ENCODE data around the gene RBM39. TPM values are rescaled to one million over a fixed set of nuclear protein-coding genes. Genes with fewer than 3 reads are reported as not detected.

The RBM39 gene
- total and polyA plus RNA-seq, 2 of the 13 experiments (the other 11 are each of a cell fraction or from before 2014, with no cell fraction given), result 788 to 920 TPM

DNA sequence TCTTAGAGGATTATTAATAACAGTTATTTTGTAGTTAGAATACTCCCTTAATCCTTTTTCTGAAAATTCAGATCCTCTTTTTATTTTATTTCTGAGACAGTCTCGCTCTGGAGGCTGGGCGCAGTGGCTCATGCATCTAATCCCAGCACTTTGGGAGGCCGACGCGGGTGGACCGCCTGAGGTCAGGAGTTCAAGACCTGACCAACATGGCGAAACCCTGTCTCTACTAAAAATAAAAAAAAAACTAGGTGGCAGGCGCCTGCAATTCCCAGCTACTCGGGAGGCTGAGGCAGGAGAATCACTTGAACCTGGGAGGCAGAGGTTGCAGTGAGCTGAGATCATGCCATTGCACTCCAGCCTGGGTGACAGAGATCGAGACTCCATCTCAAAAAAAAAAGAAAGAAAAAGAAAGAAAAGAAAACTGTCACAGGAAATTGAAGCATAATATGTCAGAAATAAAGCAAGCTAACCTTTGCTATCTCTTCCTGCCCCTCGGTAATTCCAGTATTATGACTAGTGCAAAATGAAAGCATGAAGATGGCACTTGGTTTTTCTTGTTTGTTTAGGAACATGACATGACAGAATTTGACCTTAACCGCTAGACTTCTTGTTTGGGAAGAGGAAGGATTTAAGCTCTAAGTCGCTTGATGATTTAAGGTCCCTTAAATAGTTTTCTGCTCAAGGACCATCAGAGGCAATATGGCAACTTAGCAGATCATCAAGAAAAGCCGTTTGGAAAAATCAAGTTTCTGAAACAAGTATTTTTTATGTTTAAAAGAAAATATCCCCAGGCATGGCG is 1.8 kb upstream of the RBM39 start (continued):
- peak; percentile 38; the same call in 1 of the 2 replicates for TF ChIP-seq EHMT2 (IDR thresholded peaks at IDR 0.05; ENCODE audit: borderline replicate concordance, low read depth, low read length)
- TF ChIP-seq, protein P1, sequence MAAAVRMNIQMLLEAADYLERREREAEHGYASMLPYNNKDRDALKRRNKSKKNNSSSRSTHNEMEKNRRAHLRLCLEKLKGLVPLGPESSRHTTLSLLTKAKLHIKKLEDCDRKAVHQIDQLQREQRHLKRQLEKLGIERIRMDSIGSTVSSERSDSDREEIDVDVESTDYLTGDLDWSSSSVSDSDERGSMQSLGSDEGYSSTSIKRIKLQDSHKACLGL (CRISPR knock-in tag; IDR thresholded peaks at IDR 0.05), result no peak
- TF ChIP-seq ZNF781 (CRISPR knock-in tag; IDR thresholded peaks at IDR 0.05; ENCODE audit: borderline replicate concordance, not compliant biosample characterization), result no peak
- TF ChIP-seq ZNF569 (CRISPR knock-in tag; IDR thresholded peaks at IDR 0.05; ENCODE audit: borderline replicate concordance), result no peak
- no peak for TF ChIP-seq GATA4 (IDR thresholded peaks at IDR 0.05; ENCODE audit: borderline replicate concordance, low read depth)
- TF ChIP-seq SP5 (CRISPR knock-in tag; IDR thresholded peaks at IDR 0.05; ENCODE audit: borderline replicate concordance, low read depth), result 0 out of 2 replicates have a peak, but pooled peaks have one; percentile 40
- TF ChIP-seq ZNF138 (CRISPR knock-in tag; IDR thresholded peaks at IDR 0.05; ENCODE audit: low read depth), result no peak
- peak; percentile 44; the same call in 1 of the 2 replicates for TF ChIP-seq TAF1 (CRISPR knock-in tag; IDR thresholded peaks at IDR 0.05)
- TF ChIP-seq ARNT (IDR thresholded peaks at IDR 0.05), result no peak
- no peak for TF ChIP-seq ZNF121 (CRISPR knock-in tag; IDR thresholded peaks at IDR 0.05)
- no peak for TF ChIP-seq ATAD3A (CRISPR knock-in tag; IDR thresholded peaks at IDR 0.05)
- no peak for TF ChIP-seq HIVEP1 (CRISPR knock-in tag; IDR thresholded peaks at IDR 0.05)
- TF ChIP-seq ZNF484 (CRISPR knock-in tag; IDR thresholded peaks at IDR 0.05; ENCODE audit: borderline replicate concordance, low read depth), result no peak
- no peak for TF ChIP-seq CBX1 (IDR thresholded peaks at IDR 0.05; ENCODE audit: low read depth)
- TF ChIP-seq, protein P2, sequence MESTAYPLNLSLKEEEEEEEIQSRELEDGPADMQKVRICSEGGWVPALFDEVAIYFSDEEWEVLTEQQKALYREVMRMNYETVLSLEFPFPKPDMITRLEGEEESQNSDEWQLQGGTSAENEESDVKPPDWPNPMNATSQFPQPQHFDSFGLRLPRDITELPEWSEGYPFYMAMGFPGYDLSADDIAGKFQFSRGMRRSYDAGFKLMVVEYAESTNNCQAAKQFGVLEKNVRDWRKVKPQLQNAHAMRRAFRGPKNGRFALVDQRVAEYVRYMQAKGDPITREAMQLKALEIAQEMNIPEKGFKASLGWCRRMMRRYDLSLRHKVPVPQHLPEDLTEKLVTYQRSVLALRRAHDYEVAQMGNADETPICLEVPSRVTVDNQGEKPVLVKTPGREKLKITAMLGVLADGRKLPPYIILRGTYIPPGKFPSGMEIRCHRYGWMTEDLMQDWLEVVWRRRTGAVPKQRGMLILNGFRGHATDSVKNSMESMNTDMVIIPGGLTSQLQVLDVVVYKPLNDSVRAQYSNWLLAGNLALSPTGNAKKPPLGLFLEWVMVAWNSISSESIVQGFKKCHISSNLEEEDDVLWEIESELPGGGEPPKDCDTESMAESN (CRISPR knock-in tag; conservative IDR thresholded peaks at IDR 0.05), result no peak
- TF ChIP-seq SP2 (CRISPR knock-in tag; IDR thresholded peaks at IDR 0.05), result no peak
- TF ChIP-seq NR2F2 (IDR thresholded peaks at IDR 0.05; ENCODE audit: borderline replicate concordance, low read depth), result peak; percentile 39; the same call in 1 of the 2 replicates
- TF ChIP-seq, protein P3, sequence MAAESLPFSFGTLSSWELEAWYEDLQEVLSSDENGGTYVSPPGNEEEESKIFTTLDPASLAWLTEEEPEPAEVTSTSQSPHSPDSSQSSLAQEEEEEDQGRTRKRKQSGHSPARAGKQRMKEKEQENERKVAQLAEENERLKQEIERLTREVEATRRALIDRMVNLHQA (CRISPR knock-in tag; IDR thresholded peaks at IDR 0.05), result no peak
- TF ChIP-seq ZNF652 (CRISPR knock-in tag; IDR thresholded peaks at IDR 0.05; ENCODE audit: borderline replicate concordance, low read depth), result no peak
- TF ChIP-seq ZNF83 (CRISPR knock-in tag; IDR thresholded peaks at IDR 0.05; ENCODE audit: borderline replicate concordance), result no peak
- TF ChIP-seq, protein P4, sequence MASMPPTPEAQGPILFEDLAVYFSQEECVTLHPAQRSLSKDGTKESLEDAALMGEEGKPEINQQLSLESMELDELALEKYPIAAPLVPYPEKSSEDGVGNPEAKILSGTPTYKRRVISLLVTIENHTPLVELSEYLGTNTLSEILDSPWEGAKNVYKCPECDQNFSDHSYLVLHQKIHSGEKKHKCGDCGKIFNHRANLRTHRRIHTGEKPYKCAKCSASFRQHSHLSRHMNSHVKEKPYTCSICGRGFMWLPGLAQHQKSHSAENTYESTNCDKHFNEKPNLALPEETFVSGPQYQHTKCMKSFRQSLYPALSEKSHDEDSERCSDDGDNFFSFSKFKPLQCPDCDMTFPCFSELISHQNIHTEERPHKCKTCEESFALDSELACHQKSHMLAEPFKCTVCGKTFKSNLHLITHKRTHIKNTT (CRISPR knock-in tag; IDR thresholded peaks at IDR 0.05), result no peak
- no peak for TF ChIP-seq SNAPC2 (CRISPR knock-in tag; IDR thresholded peaks at IDR 0.05)
- TF ChIP-seq ZNF782 (CRISPR knock-in tag; IDR thresholded peaks at IDR 0.05; ENCODE audit: borderline replicate concordance), result no peak
- TF ChIP-seq CHCHD3 (CRISPR knock-in tag; IDR thresholded peaks at IDR 0.05), result no peak
- TF ChIP-seq, protein P5, sequence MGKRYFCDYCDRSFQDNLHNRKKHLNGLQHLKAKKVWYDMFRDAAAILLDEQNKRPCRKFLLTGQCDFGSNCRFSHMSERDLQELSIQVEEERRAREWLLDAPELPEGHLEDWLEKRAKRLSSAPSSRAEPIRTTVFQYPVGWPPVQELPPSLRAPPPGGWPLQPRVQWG (CRISPR knock-in tag; IDR thresholded peaks at IDR 0.05; ENCODE audit: borderline replicate concordance, low read depth), result no peak
- no peak for TF ChIP-seq SETDB1 (CRISPR knock-in tag; IDR thresholded peaks at IDR 0.05; ENCODE audit: borderline replicate concordance)
- TF ChIP-seq BORCS8-MEF2B (CRISPR knock-in tag; IDR thresholded peaks at IDR 0.05), result no peak
